Hepatocyte (in vitro differentiated cells): ENCODE data around the gene DLG2. TPM values are rescaled to one million over a fixed set of nuclear protein-coding genes. Genes with fewer than 3 reads are reported as not detected.
A peak's percentile ranks its signal among the peaks of the same experiment; 100 is the strongest.

Experiments
- DNase-seq: peaks from one replicate; pipeline ENCODE4 v3.0.0-alpha.2; 2016; ENCODE audit warnings: low spot score
- H2AFZ ChIP-seq: fragments of 200-600 bp; sonication (generic); 2 replicates; pipeline ENCODE4 v1.6.0; 2016; ENCODE audit warnings: antibody characterized with exemption, mild to moderate bottlenecking
- H3K27ac ChIP-seq: fragments of 200-600 bp; sonication (generic); 2 replicates; pipeline ENCODE4 v1.5.1; 2016; ENCODE audit warnings: mild to moderate bottlenecking
- H3K27me3 ChIP-seq: fragments of 200-600 bp; sonication (generic); 2 replicates; pipeline ENCODE4 v1.6.1; 2016
- H3K36me3 ChIP-seq: fragments of 200-600 bp; sonication (generic); replicated peaks from 2 replicates; pipeline ENCODE4 v1.5.1; 2016; ENCODE audit warnings: low read depth; ENCODE audit not compliant: insufficient read depth
- H3K4me1 ChIP-seq: fragments of 200-600 bp; sonication (generic); 2 replicates; pipeline ENCODE4 v1.5.1; 2016; ENCODE audit warnings: mild to moderate bottlenecking, moderate library complexity; ENCODE audit not compliant: insufficient read depth
- H3K4me2 ChIP-seq: fragments of 200-600 bp; sonication (generic); 2 replicates; pipeline ENCODE4 v1.6.0; 2016
- H3K4me3 ChIP-seq: fragments of 200-600 bp; sonication (generic); 2 replicates; pipeline ENCODE4 v1.5.1; 2016; ENCODE audit warnings: mild to moderate bottlenecking
- H3K79me2 ChIP-seq: fragments of 200-600 bp; sonication (generic); 2 replicates; pipeline ENCODE4 v1.6.0; 2017; ENCODE audit warnings: mild to moderate bottlenecking
- H3K9me2 ChIP-seq: fragments of 200-600 bp; sonication (generic); replicated peaks from 2 replicates; pipeline ENCODE4 v1.6.0; 2017; ENCODE audit warnings: mild to moderate bottlenecking; ENCODE audit not compliant: insufficient read depth
- H3K9me3 ChIP-seq: fragments of 200-600 bp; sonication (generic); 2 replicates; pipeline ENCODE4 v1.5.1; 2016; ENCODE audit warnings: low read depth, mild to moderate bottlenecking
- H4K20me1 ChIP-seq: fragments of 200-600 bp; sonication (generic); 2 replicates; pipeline ENCODE4 v1.6.0; 2016; ENCODE audit warnings: mild to moderate bottlenecking; ENCODE audit not compliant: insufficient read depth, poor library complexity, severe bottlenecking
- CTCF ChIP-seq: fragments of 200-600 bp; sonication (generic); IDR thresholded peaks from 2 replicates; pipeline ENCODE4 v1.5.1; 2016; ENCODE audit warnings: antibody characterized with exemption, mild to moderate bottlenecking; ENCODE audit not compliant: poor library complexity
- EZH2 ChIP-seq: fragments of 200-600 bp; sonication (generic); IDR thresholded peaks from 2 replicates; pipeline ENCODE4 v1.6.1; 2016; ENCODE audit warnings: antibody characterized with exemption, mild to moderate bottlenecking, borderline replicate concordance
- EZH2phosphoT487 ChIP-seq: fragments of 200-600 bp; sonication (generic); IDR thresholded peaks from one replicate; pipeline ENCODE4 v1.6.1; 2018; ENCODE audit warnings: antibody characterized with exemption, mild to moderate bottlenecking, low read depth, moderate library complexity; ENCODE audit not compliant: unreplicated experiment, severe bottlenecking
- WGBS: methylation state at CpG from one replicate; pipeline ENCODE4 v1.1.6; 2016; ENCODE audit warnings: low lambda C conversion rate; ENCODE audit errors: missing lambda C conversion rate; 5-methylcytosine and 5-hydroxymethylcytosine counted together
- polyA plus RNA-seq: library from polyadenylated mRNA; unstranded; fragments of >200 nt; fragmentation: Nextera tagmentation; extraction: Ambion mirVana; gene quantifications from 2 replicates; pipeline ENCODE4 v1.2.1, GENCODE V29; 2016
- total RNA-seq: library from RNA; depleted of rRNA; stranded (reverse); fragments of >200 nt; gene quantifications from 2 replicates; pipeline ENCODE4 v1.2.3, GENCODE V29; 2014

DLG2 gene
- total and polyA plus RNA-seq, 2 experiments from 2014 or later = 2.6 to 6.8 TPM

GRCh38 chr11:83661491-83662350, 1965.4 kb downstream of the DLG2 start:
- Histone ChIP-seq H2AFZ (no peak overlapping the region), H3K79me2 (no peaks in the 10 kb centered on the region), H3K27me3 (no peaks in the 10 kb centered on the region), H3K27ac (peak overlapping the region; percentile 23), H3K9me2 (no peaks in the 10 kb centered on the region), H4K20me1 (no peaks in the 10 kb centered on the region), H3K4me2 (peak overlapping the region; percentile 24), H3K9me3 (no peaks in the 10 kb centered on the region), H3K4me1 (peaks cover 15% of the 10 kb centered on the region), H3K36me3 (no peaks in the 10 kb centered on the region), H3K4me3 (no peak overlapping the region)
- TF ChIP-seq EZH2 (no peak), EZH2phosphoT487 (no peak), CTCF (no peak)
- WGBS = 86% methylated on average over 4 of the region's 4 CpGs
- DNase-seq = no peak

GRCh38 chr11:83659466-83659865, 1967.7 kb downstream of the DLG2 start:
- Histone ChIP-seq H2AFZ (no peak overlapping the region), H3K27me3 (no peaks in the 10 kb centered on the region), H3K4me2 (no peak overlapping the region), H4K20me1 (no peaks in the 10 kb centered on the region), H3K27ac (no peak overlapping the region), H3K9me2 (no peaks in the 10 kb centered on the region), H3K4me3 (no peak overlapping the region), H3K4me1 (peaks cover 15% of the 10 kb centered on the region), H3K36me3 (no peaks in the 10 kb centered on the region), H3K79me2 (no peaks in the 10 kb centered on the region), H3K9me3 (no peaks in the 10 kb centered on the region)
- DNase-seq = no peak
- 90% methylated on average over 1 of the region's 1 CpG for WGBS
- TF ChIP-seq EZH2phosphoT487 (no peak), CTCF (no peak), EZH2 (no peak)

- Histone ChIP-seq H3K4me2 (no peak overlapping the region), H3K27ac (no peak overlapping the region), H3K4me3 (no peak overlapping the region), H3K9me2 (no peaks in the 10 kb centered on the region), H3K79me2 (no peaks in the 10 kb centered on the region), H3K36me3 (no peaks in the 10 kb centered on the region), H3K4me1 (no peaks in the 10 kb centered on the region), H3K27me3 (no peaks in the 10 kb centered on the region), H2AFZ (no peak overlapping the region), H4K20me1 (no peaks in the 10 kb centered on the region), H3K9me3 (no peaks in the 10 kb centered on the region)
- WGBS = 71% methylated on average over 4 of the region's 4 CpGs
- no peak for DNase-seq
- TF ChIP-seq EZH2 (no peak), CTCF (no peak), EZH2phosphoT487 (no peak)
Measured at GRCh38 chr11:83656796-83657330, 1970.3 kb downstream of the DLG2 start.
